ENCODE measurements around the gene NPBWR2.

NPBWR2 gene

GRCh38 chr20:64116541-64117431 lies 9.4 kb upstream of the NPBWR2 start:
- DNase-seq (ENCODE audit: low read depth in 2 of 2) = no peak

- DNase-seq (ENCODE audit: low read depth in 2 of 2) = no peak
Measured at GRCh38 chr20:64116016-64116415, 8.7 kb upstream of the NPBWR2 start.

DNA sequence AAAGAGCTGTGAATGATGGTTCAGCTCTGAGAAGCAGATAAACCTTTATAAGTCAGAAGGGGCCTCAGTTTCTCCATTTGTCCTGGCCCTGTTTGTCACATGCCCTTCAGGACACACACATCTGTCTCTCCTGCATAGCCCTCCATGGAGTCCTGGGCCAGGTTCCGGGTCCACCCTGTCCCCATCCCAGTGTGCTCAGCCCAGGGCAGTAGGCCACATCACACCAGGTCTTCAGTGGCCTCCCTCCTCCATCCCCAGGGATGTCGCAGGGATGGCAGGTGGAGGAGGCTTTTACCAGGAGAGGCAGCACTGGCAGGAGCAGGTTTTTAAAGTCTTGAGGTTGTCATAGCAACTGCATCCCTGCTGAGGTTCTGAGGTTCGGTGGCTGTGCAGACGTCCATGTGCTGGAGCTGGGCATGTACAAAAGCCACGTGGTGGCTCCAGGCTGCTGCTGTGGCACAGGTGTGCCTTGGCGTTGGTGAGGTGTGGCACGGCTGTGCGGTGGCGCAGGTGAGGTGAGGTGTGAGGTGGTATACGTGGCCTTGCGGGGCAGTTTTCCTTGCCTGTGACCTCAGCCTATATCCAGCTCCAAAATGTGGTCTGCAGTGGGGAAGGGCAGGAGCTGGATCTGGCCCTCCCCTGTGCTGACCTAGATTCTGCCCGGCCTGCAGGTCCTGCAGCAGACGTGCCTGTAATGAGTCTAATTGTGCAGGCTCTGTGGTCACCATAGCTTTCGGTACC lies 8.0 kb upstream of the NPBWR2 start:
- no peak for DNase-seq (ENCODE audit: low read depth in 2 of 2)

DNA sequence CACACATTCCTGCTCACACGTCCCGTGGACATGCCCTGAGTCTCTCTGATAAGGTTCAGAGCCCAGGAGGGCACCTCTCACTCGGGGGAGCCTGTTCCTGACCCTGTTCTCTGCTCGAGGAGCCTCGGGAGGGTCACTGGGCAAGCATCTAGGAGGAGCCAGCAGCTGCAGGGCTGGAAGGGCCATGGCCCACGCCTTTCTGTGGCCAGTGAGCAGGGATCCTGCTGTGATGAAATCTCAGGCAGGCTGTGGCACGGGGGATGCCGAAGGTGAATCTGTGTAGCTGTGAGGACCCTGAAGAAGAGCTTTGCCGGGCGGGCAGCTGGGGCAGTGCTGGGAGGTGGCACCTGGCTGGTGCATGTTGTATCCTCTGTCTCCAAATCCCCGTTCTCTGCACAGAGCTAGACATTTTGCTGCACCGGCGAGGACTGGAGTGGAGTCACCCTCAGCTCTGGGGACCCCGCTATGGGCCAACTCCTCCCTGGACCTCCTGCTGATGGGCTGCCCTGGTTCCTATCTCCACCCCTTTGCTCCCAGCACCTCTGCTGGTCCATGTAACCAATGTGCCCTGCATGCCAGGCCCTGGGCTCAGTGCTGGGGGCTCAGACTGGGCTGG lies 7.1 kb upstream of the NPBWR2 start:
- no peak for DNase-seq (ENCODE audit: low read depth in 2 of 2)

- no peak for DNase-seq (ENCODE audit: low read depth in 2 of 2)
Measured at GRCh38 chr20:64113796-64114355, 6.5 kb upstream of the NPBWR2 start.

- DNase-seq (ENCODE audit: low read depth in 2 of 2) = no peak
Measured at GRCh38 chr20:64113444-64113775, 6.0 kb upstream of the NPBWR2 start.

- DNase-seq (ENCODE audit: low read depth in 2 of 2) = no peak
Measured at GRCh38 chr20:64112691-64113443, 5.5 kb upstream of the NPBWR2 start.

GRCh38 chr20:64111841-64112641 lies 4.7 kb upstream of the NPBWR2 start:
- DNase-seq (ENCODE audit: low read depth in 2 of 2) = no peak

- no peak for DNase-seq (ENCODE audit: low read depth in 2 of 2)
Measured at GRCh38 chr20:64110411-64111068, 3.2 kb upstream of the NPBWR2 start.

DNA sequence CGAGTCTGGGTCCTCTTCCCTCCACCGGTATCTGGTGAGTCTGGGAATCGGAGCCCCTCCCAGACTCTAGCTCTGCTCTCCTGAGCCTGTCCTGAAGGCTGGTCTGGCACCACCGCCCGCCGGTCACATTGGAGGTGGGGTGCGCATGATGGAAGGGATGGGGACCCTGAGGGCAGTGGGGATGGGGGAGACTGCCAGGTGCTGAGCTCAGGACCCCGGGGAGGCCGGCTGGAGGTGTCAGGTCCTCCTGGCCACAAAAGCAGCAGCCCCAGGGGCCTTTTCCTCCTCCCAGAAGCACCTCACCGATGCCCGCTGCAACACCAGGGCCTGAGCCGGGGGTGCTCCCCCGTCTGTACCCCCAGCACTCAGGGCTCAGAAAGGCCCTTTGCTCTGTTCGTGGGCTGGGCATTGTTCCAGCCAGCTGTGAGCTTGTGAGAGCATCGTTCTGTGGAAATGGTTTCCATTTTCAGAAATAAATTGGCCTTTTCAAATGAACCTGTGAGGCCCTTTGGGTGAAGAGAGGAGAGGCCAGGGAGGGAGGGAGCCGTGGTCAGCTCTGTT lies 2.5 kb upstream of the NPBWR2 start:
- no peak for DNase-seq (ENCODE audit: low read depth in 2 of 2)

- DNase-seq (ENCODE audit: low read depth in 2 of 2) = no peak
Measured at GRCh38 chr20:64108731-64109681, 1.6 kb upstream of the NPBWR2 start.

- no peak for DNase-seq (ENCODE audit: low read depth in 2 of 2)
Measured at GRCh38 chr20:64107736-64108457, 532 bp upstream of the NPBWR2 start.

GRCh38 chr20:64106435-64106961 lies 867 bp downstream of the NPBWR2 start:
- DNase-seq (ENCODE audit: low read depth in 2 of 2) = no peak

GRCh38 chr20:64105846-64106434 lies 1.4 kb downstream of the NPBWR2 start:
- no peak for DNase-seq (ENCODE audit: low read depth in 2 of 2)

DNA sequence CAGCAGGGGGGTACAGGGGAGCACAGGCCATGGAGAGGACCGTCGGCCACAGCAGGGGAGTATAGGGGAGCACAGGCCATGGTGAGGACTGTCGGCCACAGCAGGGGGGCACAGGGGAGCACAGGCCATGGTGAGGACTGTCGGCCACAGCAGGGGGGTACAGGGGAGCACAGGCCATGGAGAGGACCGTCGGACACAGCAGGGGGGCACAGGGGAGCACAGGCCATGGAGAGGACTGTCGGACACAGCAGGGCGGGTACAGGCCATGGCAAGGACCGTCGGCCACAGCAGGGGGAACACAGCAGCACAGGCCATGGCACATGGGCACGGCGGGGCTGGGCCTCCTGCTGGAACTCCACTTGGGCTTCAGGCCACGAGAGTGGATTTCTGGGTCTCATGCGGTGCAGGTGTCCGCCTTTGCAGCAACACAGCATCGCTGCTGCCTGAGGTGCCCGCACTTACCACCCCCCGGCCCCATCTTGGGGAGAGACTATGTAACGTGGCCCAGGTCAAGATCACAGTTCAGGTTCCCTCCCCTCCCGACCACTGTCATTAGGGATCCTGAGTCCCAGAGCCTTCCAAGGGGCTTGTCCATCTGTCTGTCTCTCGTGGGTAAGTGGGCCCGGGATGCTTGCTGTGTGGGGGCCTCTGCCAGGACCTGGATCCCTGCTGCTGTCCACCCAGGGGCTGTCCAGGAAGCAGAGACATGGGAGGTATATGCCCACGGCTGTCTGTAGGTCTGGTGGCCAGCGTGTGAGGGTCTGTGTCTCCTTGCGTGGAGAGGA lies 2.5 kb downstream of the NPBWR2 start:
- DNase-seq (ENCODE audit: low read depth in 2 of 2) = no peak

GRCh38 chr20:64103871-64104666 lies 3.3 kb downstream of the NPBWR2 start:
- no peak for DNase-seq (ENCODE audit: low read depth in 2 of 2)

Data from stimulated activated CD8-positive, alpha-beta memory T cell treated with anti-CD3 and anti-CD28 coated beads, Interleukin-15, amount 100 ng/mL, for 4 hours (primary cell).